ENCODE results near the gene E2F7.
"Not testable (repeated sequence)": the region's sequence is repeated elsewhere in the genome, so short reads cannot be mapped to it uniquely, and the experiment has no call there.

Gene E2F7

DNA sequence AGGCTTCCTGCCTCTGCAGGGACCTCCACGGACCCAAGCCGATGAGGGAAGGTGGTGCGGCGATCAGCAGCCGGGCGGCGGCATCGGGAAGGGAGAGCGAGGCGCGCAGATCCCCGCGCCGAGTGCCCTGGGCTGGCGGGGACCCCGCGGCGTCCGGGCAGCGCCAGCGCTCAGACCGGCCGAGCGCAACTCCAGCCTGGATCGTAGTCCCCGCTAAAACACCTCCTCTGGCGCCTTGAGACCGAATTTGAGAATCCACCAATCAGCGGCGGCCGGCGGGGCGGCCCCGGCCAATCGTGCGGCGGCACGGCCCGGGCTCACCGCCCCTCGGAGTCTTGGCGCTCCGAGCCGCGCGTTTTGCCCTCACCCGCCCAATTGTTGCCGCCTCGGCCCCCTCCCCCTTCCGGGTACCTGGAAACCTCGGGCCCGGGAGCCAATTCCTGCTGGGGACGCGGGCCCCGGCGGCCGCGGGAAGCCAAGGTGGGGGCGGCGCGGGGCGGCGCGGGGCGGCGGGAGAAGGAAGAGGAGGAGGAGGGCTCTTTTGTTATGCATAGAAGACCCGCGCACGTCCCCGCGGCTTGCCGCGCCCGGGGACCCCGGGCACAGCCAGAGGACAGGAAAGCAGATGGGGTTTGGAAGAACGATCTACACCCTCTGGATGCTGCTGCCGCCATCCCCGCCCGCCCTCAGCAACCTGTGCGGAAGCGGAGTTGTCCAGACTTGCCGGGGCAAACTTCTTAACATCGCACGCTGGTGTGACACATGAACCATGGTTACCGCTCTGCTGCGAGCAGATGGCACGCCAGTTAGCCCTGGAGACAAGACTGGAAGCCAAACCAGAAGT lies at the start of gene E2F7:
Gene E2F7, minus strand, starts transcription at position 209 of the 844 bp plus-strand sequence. CDS start 934 bp downstream, outside the sequence.
- DNase-seq (ENCODE audit: low read depth, low spot score): peak; percentile 98

DNA sequence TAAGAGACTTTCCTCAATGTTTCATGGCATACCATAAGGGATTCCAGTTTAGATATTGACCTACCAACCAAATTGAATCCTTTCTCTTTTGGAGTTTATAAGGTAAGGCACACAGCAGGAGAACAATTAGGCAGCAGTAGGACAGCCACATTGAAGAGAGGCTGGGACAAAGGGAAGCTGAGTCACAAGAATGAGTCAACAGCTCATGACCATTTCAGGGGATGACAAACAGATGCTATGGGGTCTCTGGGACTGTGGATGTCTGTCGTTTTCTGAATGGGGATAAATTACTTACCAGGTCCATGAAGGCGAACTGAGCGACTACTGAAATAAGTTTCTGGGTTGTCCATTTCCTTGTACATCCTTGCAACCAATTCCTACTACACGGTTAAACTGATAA lies 48.6 kb upstream of the E2F7 start:
- no peak for DNase-seq (ENCODE audit: low read depth, low spot score)

- no peak for DNase-seq (ENCODE audit: low read depth, low spot score)
Measured at GRCh38 chr12:77108707-77109106, 43.3 kb upstream of the E2F7 start.

DNA sequence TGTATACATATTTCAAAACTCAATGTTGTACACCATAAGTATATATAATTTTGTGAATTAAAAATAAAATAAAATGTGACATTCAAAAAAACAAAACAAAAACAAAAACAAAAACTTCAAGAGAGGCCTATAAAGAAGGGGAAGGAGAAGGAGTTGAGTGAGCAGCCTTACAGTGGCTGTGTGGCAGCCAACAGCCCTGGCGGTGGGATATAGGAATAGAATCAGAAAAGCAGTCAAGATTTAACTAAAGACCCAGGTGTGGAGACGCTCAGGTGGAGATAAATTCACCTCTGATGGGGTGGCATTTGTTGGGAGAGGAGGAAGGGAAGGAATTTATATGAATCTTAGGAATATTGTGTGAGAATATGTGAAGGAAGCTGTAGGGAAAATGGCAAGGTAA lies 41.8 kb upstream of the E2F7 start:
- no peak for DNase-seq (ENCODE audit: low read depth, low spot score)

DNA sequence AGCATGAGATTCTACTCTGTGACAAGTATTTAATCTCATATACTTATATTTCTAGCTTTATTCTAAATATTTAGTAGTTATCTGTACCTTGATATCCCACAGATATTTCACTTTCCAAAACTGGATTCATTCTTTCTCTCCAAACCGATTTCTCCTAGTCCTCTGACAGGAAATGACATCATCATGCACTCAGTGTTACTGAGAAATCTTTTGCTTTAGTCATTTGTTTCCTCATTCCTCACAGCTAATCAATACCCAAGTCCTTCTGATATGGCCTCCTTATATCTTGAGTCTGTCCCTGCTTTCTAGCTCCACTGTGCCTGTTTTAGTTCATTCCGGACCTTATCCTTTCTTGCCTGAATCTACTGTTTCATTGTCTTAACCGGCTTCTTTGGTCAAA lies 39.4 kb upstream of the E2F7 start:
- no peak for DNase-seq (ENCODE audit: low read depth, low spot score)

DNA sequence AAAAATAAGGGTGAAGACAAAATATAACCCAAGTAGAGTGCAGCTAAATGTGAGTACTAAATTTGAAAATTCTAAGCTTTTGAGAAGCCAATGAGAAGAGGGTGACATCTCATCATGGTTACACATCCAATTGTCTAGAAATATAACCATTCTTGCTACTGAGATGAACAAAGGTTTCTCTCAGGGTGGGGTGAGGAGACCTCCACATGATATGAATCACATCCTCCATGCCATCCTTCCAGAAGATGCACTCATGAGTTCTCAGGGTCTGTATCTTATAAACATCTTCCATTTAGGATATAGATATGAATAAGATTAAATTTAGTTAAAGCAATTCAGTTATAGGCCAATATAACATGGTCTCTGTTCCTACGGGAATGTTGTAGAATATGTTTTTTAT lies 38.9 kb upstream of the E2F7 start:
- DNase-seq (ENCODE audit: low read depth, low spot score): no peak

DNA sequence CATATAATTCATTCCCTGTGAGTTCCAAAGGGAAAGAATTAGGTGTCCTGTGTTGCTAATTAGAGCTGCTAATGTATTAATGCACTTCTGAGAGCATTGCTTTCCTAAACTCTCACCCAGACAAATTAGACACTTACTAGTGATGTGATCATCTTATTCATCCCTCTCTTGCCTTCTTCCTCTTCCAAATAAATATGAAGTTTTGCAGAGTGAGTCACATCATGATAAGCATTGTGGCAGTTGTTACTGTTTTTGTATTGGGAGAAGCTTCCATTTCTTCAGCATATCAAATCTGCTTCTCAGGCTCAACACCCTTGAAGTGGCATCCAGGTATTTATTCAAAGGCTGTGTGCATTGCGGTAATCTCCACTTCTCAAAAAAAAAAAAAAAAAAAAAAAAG lies 37.3 kb upstream of the E2F7 start:
- DNase-seq (ENCODE audit: low read depth, low spot score): peak; percentile 48

- no peak for DNase-seq (ENCODE audit: low read depth, low spot score)
Measured at GRCh38 chr12:77102123-77102522, 36.8 kb upstream of the E2F7 start.

DNA sequence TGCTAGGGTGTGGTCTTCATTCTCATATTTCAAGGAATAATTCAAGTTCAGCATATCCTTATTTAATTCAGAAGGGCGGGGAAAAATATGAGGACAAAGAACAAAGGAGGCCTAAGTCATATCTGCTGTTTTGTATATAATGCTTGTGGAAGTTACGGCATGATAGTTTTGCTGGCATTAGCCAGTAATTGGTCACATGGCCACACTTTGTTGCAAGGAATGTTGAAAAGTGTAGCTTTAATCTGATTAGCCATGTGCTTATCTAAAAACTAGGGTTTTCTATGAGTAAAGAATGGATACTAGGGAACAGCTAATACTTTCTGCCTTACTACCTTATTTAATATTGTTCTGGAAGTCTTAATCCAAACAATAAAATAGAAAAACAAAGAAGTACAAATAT lies 34.4 kb upstream of the E2F7 start:
- DNase-seq (ENCODE audit: low read depth, low spot score): no peak

DNA sequence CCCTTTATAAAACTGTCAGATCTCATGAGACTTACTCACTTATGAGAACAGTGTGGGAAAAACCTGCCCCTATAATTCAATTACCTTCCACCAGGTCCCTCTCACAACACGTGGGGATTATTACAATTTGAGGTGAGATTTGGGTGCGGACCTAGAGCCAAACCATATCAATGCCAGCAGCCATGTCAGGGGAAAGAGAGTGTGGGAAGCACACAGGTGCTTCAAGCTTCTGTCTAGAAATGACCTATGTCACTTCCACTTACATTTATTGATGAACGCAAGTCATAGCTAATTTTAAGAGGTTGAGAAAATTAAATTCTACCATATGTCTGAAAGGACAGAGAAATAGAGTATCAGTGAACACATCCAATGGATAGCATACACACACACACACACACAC lies 32.5 kb upstream of the E2F7 start:
- no peak for DNase-seq (ENCODE audit: low read depth, low spot score)

DNA sequence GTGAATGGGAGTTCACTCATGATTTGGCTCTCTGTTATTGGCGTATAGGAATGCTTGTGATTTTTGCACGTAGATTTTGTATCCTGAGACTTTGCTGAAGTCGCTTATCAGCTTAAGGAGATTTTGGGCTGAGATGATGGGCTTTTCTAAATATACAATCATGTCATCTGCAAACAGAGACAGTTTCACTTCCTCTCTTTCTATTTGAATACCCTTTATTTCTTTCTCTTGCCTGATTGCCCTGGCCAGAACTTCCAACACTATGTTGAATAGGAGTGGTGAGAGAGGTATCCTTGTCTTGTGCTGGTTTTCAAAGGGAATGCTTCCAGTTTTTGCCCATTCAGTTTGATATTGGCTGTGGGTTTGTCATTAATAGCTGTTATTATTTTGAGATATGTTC lies 26.9 kb upstream of the E2F7 start:
- DNase-seq (ENCODE audit: low read depth, low spot score): not testable (repeated sequence)

DNA sequence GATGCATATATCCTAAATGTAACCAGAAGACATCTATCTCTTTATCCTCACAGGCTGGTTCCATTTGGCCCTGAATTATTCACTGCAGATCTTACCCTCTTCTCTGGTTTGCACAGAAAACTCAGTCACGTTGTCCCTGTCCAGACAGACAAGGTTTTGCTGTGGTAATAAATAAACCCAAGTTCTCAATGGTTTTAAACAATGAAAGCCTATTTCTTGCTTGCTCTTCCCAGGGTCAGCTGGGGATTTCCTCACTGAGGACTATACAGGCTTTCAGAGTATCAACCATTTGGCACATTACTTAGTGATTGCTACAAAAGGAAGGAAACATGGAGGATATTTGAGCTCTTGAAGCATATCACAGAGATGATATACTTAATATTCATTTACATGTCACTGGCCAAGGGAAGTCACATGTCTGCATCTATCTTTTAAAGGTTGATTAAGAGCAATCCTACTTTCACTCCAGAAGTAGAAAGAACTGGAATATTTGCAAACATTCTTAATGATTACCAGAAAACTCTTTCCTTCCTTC lies 24.4 kb upstream of the E2F7 start:
- DNase-seq (ENCODE audit: low read depth, low spot score): no peak

- peak; percentile 81 for DNase-seq (ENCODE audit: low read depth, low spot score)
Measured at GRCh38 chr12:77087427-77087826, 22.1 kb upstream of the E2F7 start.

DNA sequence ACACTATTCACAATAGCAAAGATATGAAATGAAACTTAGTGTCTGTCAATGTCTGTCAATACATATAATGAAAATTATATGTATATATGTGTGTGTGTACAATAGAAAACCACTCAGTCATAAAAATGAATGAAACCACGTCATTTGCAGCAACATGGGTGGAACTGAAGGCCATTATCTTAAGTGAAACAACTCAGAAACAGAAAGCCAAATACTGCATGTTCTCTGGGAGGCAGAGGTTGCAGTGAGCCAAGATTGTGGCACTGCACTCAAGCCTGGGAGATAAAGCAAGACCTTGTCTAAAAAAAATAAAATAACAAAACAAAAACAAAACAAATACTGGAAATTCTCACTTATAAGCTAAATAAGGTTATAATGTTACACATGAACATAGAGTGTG lies 16.7 kb upstream of the E2F7 start:
- no peak for DNase-seq (ENCODE audit: low read depth, low spot score)

DNA sequence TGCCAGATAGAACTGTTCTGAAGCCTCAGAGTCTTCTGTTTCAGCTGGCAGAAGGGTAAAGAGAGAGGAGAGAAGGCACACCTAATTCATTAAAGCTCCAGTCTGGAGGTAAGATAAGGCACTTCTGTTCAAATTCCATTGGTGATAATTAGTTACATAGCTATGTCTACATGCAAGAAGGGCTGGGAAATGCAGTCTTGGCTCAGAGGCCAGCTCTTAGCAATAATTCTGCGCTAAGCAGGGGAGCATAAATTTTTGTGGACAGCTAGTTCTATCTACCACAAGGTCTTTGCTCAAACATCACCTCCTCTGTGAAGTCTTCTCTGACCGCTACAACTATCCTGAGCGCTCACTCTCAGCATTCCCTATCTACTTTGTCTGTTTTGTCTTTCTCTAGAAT lies 14.3 kb upstream of the E2F7 start:
- DNase-seq (ENCODE audit: low read depth, low spot score): no peak

DNA sequence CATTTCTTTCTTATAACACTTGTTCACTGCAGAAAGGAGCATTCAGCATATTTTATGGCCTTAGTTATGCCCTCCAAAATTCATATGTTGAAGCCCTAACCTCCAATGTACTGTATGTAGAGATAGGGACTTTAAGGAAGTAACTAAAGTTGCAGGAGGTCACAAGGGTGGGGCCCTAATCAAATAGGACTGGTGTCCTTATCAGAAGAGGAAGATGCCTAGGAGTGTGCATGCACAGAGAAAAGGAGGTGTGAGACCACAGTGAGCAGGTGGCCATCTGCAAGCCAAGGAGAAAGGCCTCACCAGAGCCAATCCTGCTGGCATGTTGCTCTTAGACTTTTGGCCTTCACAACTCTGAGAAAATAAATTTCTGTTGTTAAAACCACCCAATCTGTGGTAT lies 12.9 kb upstream of the E2F7 start:
- DNase-seq (ENCODE audit: low read depth, low spot score): no peak

DNA sequence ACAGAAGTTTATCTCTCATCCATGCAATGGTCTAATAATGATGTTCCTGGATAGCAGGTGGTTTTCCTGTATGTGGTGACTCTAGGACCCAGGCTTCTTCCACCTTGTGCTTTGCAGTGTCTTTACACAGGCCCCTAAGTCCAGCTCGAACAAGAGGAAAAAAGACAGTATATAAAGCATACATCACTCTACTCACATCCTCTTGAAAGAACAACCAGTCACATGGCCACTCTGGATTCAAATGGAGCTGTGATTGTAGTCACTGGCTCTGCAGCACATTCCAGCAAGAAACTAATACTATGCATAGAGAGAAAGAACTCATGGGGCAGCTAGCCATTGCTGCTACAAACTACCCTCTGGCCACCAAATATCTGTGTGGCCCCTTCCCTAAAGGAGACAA lies 11.5 kb upstream of the E2F7 start:
- no peak for DNase-seq (ENCODE audit: low read depth, low spot score)

DNA sequence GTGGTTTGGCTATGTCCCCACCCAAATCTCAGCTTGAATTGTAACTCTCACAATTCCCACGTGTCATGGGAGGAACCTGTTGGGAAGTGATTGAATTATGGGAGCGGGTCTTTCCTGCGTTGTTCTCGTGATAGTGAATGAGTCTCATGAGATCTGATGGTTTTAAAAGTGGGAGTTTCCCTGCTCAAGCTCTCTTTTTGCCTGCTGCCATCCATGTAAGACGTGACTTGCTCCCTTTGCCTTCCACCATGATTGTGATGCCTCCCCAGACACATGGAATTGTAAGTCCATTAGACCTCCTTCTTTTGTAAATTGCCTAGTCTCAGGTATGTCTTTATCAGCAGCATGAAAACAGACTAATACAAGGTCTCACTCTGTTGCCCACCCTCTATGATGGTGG lies 8.5 kb upstream of the E2F7 start:
- DNase-seq (ENCODE audit: low read depth, low spot score): not testable (repeated sequence)

GRCh38 chr12:77072833-77073495 lies 7.6 kb upstream of the E2F7 start:
- no peak for DNase-seq (ENCODE audit: low read depth, low spot score)

GRCh38 chr12:77070800-77071449 lies 5.6 kb upstream of the E2F7 start:
- DNase-seq (ENCODE audit: low read depth, low spot score): no peak

- no peak for DNase-seq (ENCODE audit: low read depth, low spot score)
Measured at GRCh38 chr12:77070382-77070781, 5.0 kb upstream of the E2F7 start.

DNA sequence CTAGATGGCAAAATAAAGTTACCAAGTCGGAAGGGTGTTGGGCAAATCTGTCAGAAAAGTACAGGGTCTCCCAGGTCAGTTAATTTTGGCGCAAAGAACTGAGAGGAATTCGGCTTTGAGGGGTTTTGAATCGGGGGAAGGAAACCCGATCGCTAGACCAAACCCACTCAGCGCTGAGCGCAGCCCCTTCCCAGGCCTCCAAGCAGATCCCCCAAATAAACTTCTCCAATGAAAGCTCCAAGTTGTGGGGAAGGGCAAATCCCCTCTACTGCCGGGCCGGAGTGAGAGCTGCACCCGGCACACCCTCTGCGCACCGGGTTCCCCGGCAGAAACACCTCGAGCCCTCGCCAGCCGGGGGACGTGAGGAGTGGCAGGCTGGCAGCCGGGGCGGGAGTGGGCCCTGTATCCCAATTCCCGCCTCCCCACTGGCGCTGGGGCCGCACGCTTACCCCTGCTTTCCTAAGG lies 441 bp downstream of the E2F7 start:
- no peak for DNase-seq (ENCODE audit: low read depth, low spot score)

Measured in astrocyte of the hippocampus (primary cell).